Karpas-422 (cell line): Measurements from ENCODE around the gene RNU5B-1. TPM values are rescaled to one million over a fixed set of nuclear protein-coding genes. Genes with fewer than 3 reads are reported as not detected.
A peak's percentile ranks its signal among the peaks of the same experiment; 100 is the strongest.

ENCODE experiments used
- DNase-seq: peaks from one replicate; pipeline ENCODE4 v3.0.0-alpha.2; 2015
- H2AFZ ChIP-seq: fragments of 200-600 bp; sonication (generic); 2 replicates; pipeline ENCODE4 v1.6.1; 2014; ENCODE audit warnings: antibody characterized with exemption, low read length, mixed read lengths
- H3K27ac ChIP-seq: fragments of 200-600 bp; sonication (generic); 2 replicates; pipeline ENCODE4 v1.5.1; 2014; ENCODE audit warnings: mild to moderate bottlenecking, low read length, moderate library complexity
- H3K27me3 ChIP-seq: fragments of 200-600 bp; sonication (generic); 2 replicates; pipeline ENCODE4 v1.6.1; 2014; ENCODE audit warnings: low read length, mixed read lengths
- H3K36me3 ChIP-seq: fragments of 200-600 bp; sonication (generic); 2 replicates; pipeline ENCODE4 v1.6.1; 2014; ENCODE audit warnings: low read length, mixed read lengths; ENCODE audit not compliant: insufficient read depth
- H3K4me1 ChIP-seq: fragments of 200-600 bp; sonication (generic); 2 replicates; pipeline ENCODE4 v1.6.1; 2014; ENCODE audit warnings: mild to moderate bottlenecking, low read length, mixed read lengths
- H3K4me2 ChIP-seq: fragments of 200-600 bp; sonication (generic); 2 replicates; pipeline ENCODE4 v1.6.1; 2014; ENCODE audit warnings: low read length, low read depth, mild to moderate bottlenecking; ENCODE audit not compliant: poor library complexity, severe bottlenecking
- H3K4me3 ChIP-seq: fragments of 200-600 bp; sonication (generic); 2 replicates; pipeline ENCODE4 v1.5.1; 2014; ENCODE audit warnings: mild to moderate bottlenecking, antibody characterized with exemption, low read length, mixed read lengths
- H3K79me2 ChIP-seq: fragments of 200-600 bp; sonication (generic); 2 replicates; pipeline ENCODE4 v1.6.1; 2014; ENCODE audit warnings: mild to moderate bottlenecking, low read length, mixed read lengths
- H3K9ac ChIP-seq: fragments of 200-600 bp; sonication (generic); 2 replicates; pipeline ENCODE4 v1.6.0; 2014; ENCODE audit warnings: low read length
- H3K9me2 ChIP-seq: fragments of 200-600 bp; sonication (generic), shearing (Covaris generic); replicated peaks from 2 replicates; pipeline ENCODE4 v1.6.0; 2014; ENCODE audit warnings: mild to moderate bottlenecking, low read length, moderate library complexity; ENCODE audit not compliant: insufficient read depth
- H3K9me3 ChIP-seq: fragments of 300-700, 200-600 bp; sonication (generic); 2 replicates; pipeline ENCODE4 v1.6.1; 2014; ENCODE audit warnings: low read length, mixed read lengths
- H4K20me1 ChIP-seq: fragments of 200-600 bp; sonication (generic); 2 replicates; pipeline ENCODE4 v1.6.1; 2014; ENCODE audit warnings: mild to moderate bottlenecking, antibody characterized with exemption, low read length, low read depth; ENCODE audit not compliant: insufficient read depth
- total RNA-seq: library from RNA; depleted of rRNA; stranded (reverse); fragments of >200 nt; shearing (Covaris generic); gene quantifications from 2 replicates; pipeline ENCODE4 v1.2.3, GENCODE V29; 2014; ENCODE audit warnings: low replicate concordance

The RNU5B-1 gene
- total RNA-seq, 1 experiment from 2014 or later: not detected

DNA sequence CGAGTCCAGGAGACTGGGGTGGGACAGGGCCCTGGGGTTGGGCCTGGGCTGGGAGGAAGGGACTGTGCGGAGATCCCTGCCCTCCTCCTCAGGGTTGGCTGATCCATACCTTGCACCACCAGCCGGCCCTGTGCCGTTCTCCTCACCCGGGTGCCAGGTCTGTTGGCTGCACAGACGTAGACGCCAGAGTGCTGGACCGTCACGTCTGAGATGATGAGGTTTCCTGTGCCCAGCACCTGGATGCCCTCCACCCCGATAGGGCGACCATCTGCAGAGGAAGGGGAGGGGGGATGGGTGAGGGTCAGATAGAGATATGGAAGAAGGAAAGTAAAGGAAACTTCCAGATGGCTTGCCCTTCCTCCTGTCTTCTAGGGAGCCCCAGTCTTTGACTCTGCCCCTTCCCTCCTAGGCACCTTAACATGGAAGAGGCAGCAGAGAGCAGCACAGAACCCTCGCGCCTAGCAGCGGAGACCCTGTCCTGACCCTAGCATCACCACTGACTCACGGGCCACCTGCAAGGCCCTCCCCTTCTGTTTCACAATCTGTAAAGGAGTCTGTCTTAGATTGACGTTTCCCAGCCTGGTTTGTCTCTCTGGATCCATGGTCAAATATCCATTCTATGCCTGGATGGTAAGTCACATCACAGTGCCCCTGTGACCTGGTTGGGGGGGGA lies 28.8 kb downstream of the RNU5B-1 start:
- no peaks in the 10 kb centered on the region for H3K27me3 ChIP-seq
- no peak for DNase-seq

GRCh38 chr15:65333856-65334255 lies 29.4 kb downstream of the RNU5B-1 start:
- Histone ChIP-seq H3K9me2 (no peaks in the 10 kb centered on the region), H3K4me3 (no peak overlapping the region), H3K9ac (no peak overlapping the region), H3K36me3 (no peaks in the 10 kb centered on the region), H4K20me1 (peaks cover 13% of the 10 kb centered on the region; the same call in 1 of the 2 replicates), H2AFZ (no peak overlapping the region), H3K9me3 (no peaks in the 10 kb centered on the region), H3K79me2 (no peaks in the 10 kb centered on the region), H3K27me3 (no peaks in the 10 kb centered on the region), H3K4me1 (peaks cover 26% of the 10 kb centered on the region), H3K4me2 (no peak overlapping the region), H3K27ac (no peak overlapping the region)
- no peak for DNase-seq

More for the DNA sequence above, 28.8 kb downstream of the RNU5B-1 start:
- Histone ChIP-seq H3K27ac (no peak overlapping the region), H3K4me2 (no peak overlapping the region), H4K20me1 (peaks cover 13% of the 10 kb centered on the region; the same call in 1 of the 2 replicates), H3K4me1 (peaks cover 27% of the 10 kb centered on the region), H3K36me3 (no peaks in the 10 kb centered on the region), H2AFZ (no peak overlapping the region), H3K9ac (no peak overlapping the region), H3K9me2 (no peaks in the 10 kb centered on the region), H3K79me2 (no peaks in the 10 kb centered on the region), H3K9me3 (no peaks in the 10 kb centered on the region), H3K4me3 (no peak overlapping the region)

DNA sequence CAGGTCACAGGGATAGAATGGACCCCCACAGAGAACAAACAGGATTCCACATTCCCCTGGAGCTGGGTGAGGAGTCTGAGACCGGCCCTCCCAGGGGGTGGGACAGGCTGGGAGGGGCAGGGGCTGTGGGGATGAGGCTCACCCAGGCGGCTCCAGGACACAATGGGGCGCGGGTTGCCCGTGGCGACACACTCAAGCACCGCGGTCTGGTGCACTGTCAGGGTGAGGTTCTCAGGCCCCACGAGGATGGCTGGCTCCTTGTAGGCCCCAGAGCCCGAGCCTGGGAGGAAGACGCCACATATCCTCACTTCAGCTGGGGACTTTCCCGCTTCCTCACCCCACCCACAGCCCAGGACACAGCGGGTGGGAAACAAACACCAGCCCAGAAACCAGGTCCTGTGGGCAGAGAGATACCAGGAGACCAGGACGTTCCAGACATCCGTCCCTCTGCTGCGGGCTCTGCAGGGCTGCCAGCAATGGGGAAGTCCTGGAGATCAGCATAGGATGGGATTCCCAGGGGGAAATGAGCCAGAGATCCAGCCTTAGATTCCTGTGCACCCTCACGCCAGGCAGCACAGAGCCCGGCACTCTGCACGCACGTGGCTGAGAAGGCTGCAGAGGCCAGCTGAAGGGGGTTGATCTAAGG lies 30.2 kb downstream of the RNU5B-1 start:
- Histone ChIP-seq H4K20me1 (peaks cover 10% of the 10 kb centered on the region; the same call in 1 of the 2 replicates), H3K4me2 (no peak overlapping the region), H3K4me3 (no peak overlapping the region), H3K9me2 (no peaks in the 10 kb centered on the region), H2AFZ (no peak overlapping the region), H3K9ac (no peak overlapping the region), H3K4me1 (peaks cover 26% of the 10 kb centered on the region), H3K9me3 (no peaks in the 10 kb centered on the region), H3K27ac (no peak overlapping the region), H3K36me3 (no peaks in the 10 kb centered on the region), H3K79me2 (no peaks in the 10 kb centered on the region), H3K27me3 (no peaks in the 10 kb centered on the region)
- DNase-seq: peak; percentile 52

DNA sequence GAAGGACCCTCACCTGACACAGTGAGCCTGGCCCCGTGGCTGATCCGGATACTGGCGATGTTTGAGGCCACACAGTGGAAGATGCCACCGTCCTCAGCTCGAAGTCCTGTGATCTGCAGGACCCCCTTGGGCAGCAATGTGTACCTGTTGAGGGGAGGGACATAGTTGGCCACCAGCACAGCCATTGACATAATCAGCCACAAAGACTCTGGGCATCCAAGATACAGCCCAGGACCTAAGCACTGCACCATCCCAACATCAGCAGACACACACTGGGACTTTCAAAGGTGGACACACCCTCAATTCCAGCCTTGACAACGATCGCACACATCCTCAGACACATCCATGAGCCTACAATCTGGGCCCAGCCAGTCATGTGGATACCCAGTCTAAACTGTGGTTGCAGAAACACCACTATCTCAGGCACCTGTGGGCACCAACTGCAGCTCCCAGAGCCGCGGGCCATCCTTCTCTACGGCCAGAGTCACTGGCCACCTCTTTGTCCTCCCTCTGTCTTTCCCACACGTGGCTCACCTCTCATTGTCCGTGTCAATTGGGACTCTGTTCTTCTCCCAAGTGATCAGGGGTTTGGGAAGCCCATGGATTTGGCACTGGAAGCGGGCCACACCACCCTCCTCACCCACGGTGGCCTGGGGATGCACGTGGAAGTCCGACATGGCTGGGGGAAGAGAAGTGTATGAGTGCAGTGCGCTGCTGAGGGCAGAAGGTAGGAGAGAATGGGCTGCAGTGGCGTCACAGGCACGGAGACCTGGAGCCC lies 31.0 kb downstream of the RNU5B-1 start:
- peaks cover 26% of the 10 kb centered on the region for H3K4me1 ChIP-seq
- no peak overlapping the region for H2AFZ ChIP-seq
- H4K20me1 ChIP-seq: peaks cover 9% of the 10 kb centered on the region; the same call in 1 of the 2 replicates
- no peak overlapping the region for H3K4me2 ChIP-seq
- no peaks in the 10 kb centered on the region for H3K27me3 ChIP-seq
- H3K36me3 ChIP-seq: no peaks in the 10 kb centered on the region
- no peak overlapping the region for H3K4me3 ChIP-seq
- H3K79me2 ChIP-seq: no peaks in the 10 kb centered on the region
- H3K9me2 ChIP-seq: no peaks in the 10 kb centered on the region
- H3K9ac ChIP-seq: no peak overlapping the region
- no peak for DNase-seq
- no peak overlapping the region for H3K27ac ChIP-seq
- no peaks in the 10 kb centered on the region for H3K9me3 ChIP-seq

- no peaks in the 10 kb centered on the region for H3K27me3 ChIP-seq
- H4K20me1 ChIP-seq: peaks cover 9% of the 10 kb centered on the region; the same call in 1 of the 2 replicates
- H3K9ac ChIP-seq: peak overlapping the region; percentile 60
- H3K4me2 ChIP-seq: peak overlapping the region; percentile 68
- H3K36me3 ChIP-seq: no peaks in the 10 kb centered on the region
- H3K9me3 ChIP-seq: no peaks in the 10 kb centered on the region
- peak; percentile 88 for DNase-seq
- no peak overlapping the region for H2AFZ ChIP-seq
- peak overlapping the region; percentile 62 for H3K4me3 ChIP-seq
- no peaks in the 10 kb centered on the region for H3K79me2 ChIP-seq
- H3K9me2 ChIP-seq: no peaks in the 10 kb centered on the region
- H3K27ac ChIP-seq: no peak overlapping the region
- peaks cover 26% of the 10 kb centered on the region for H3K4me1 ChIP-seq
Observed at GRCh38 chr15:65336493-65337435, 32.3 kb downstream of the RNU5B-1 start.

- Histone ChIP-seq H4K20me1 (peaks cover 9% of the 10 kb centered on the region; the same call in 1 of the 2 replicates), H3K9me2 (no peaks in the 10 kb centered on the region), H3K4me1 (peaks cover 26% of the 10 kb centered on the region), H3K36me3 (no peaks in the 10 kb centered on the region), H3K27me3 (no peaks in the 10 kb centered on the region), H3K9me3 (no peaks in the 10 kb centered on the region), H3K79me2 (no peaks in the 10 kb centered on the region), H3K27ac (no peak overlapping the region), H3K9ac (peak overlapping the region; percentile 60), H3K4me2 (peak overlapping the region; percentile 68), H3K4me3 (peak overlapping the region; percentile 62), H2AFZ (no peak overlapping the region)
- DNase-seq: no peak
Observed at GRCh38 chr15:65337436-65338070, 33.1 kb downstream of the RNU5B-1 start.

DNA sequence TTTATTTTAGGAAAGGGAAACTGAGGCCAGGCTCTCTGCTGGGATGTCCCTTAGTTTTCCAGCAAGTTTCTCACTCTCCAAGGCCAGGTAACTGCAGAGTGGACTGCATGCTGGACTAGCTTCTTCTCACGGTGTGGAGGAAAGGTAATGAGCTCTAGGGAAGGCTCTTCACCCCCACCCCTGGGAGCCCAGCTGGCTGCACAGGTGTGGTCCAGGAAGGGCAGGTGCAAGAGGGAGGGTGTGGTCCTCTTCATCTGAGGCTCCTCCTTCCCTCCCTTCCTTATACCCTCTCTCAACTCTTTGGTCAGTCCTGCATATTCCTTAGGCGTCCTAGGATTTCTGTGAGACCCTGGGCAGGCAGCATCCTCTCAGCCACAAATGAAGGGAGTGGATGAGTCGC lies 33.9 kb downstream of the RNU5B-1 start:
- Histone ChIP-seq H3K4me2 (no peak overlapping the region), H3K9me3 (no peaks in the 10 kb centered on the region), H4K20me1 (peaks cover 9% of the 10 kb centered on the region; the same call in 1 of the 2 replicates), H3K27ac (no peak overlapping the region), H2AFZ (no peak overlapping the region), H3K4me3 (no peak overlapping the region), H3K27me3 (no peaks in the 10 kb centered on the region), H3K79me2 (no peaks in the 10 kb centered on the region), H3K36me3 (no peaks in the 10 kb centered on the region), H3K9ac (no peak overlapping the region), H3K9me2 (no peaks in the 10 kb centered on the region), H3K4me1 (peaks cover 26% of the 10 kb centered on the region)
- DNase-seq: no peak
